ENCODE results near the gene TRIM28. TPM values are rescaled to one million over a fixed set of nuclear protein-coding genes. Genes with fewer than 3 reads are reported as not detected.
A peak's percentile ranks its signal among the peaks of the same experiment; 100 is the strongest.

The TRIM28 gene
- total and polyA plus RNA-seq, 9 of the 15 experiments (the other 6 are each of a cell fraction or from before 2014, with no cell fraction given), result 12.1 to 797 (median 490) TPM

- TF ChIP-seq PREB (CRISPR knock-in tag; IDR thresholded peaks at IDR 0.05) (no peak), HNRNPL (IDR thresholded peaks at IDR 0.05; ENCODE audit: low read depth, low read length) (no peak), ZNF561 (CRISPR knock-in tag; conservative IDR thresholded peaks at IDR 0.05) (no peak), POLR2G (IDR thresholded peaks at IDR 0.05; ENCODE audit: low read depth, low read length) (peak; percentile 61), ZNF133 (CRISPR knock-in tag; IDR thresholded peaks at IDR 0.05) (no peak), ZNF445 (CRISPR knock-in tag; IDR thresholded peaks at IDR 0.05; ENCODE audit: low read depth) (no peak), SNAPC5 (CRISPR knock-in tag; IDR thresholded peaks at IDR 0.05) (no peak), USF2 (CRISPR knock-in tag; IDR thresholded peaks at IDR 0.05) (no peak), TEAD2 (tag; IDR thresholded peaks at IDR 0.05) (no peak), ZNF655 (CRISPR knock-in tag; IDR thresholded peaks at IDR 0.05) (no peak), HCFC1 (IDR thresholded peaks at IDR 0.05; ENCODE audit: low read depth, low read length) (no peak), RBBP5 (IDR thresholded peaks at IDR 0.05; ENCODE audit: borderline replicate concordance, insufficient read depth, low read length, poor library complexity, severe bottlenecking) (no peak), ATF7 (IDR thresholded peaks at IDR 0.05) (no peak), MYNN (IDR thresholded peaks at IDR 0.05) (0 out of 2 replicates have a peak, but pooled peaks have one; percentile 9), MYNN (CRISPR knock-in tag; IDR thresholded peaks at IDR 0.05) (no peak), ZKSCAN1 (IDR thresholded peaks at IDR 0.05; ENCODE audit: low read depth, low read length) (peak; percentile 83), TEAD1 (CRISPR knock-in tag; IDR thresholded peaks at IDR 0.05) (no peak), HMG20B (CRISPR knock-in tag; IDR thresholded peaks at IDR 0.05) (no peak), RBFOX2 (IDR thresholded peaks at IDR 0.05; ENCODE audit: low read depth, low read length) (peak; percentile 69)
- TF ChIP-seq, protein P1, sequence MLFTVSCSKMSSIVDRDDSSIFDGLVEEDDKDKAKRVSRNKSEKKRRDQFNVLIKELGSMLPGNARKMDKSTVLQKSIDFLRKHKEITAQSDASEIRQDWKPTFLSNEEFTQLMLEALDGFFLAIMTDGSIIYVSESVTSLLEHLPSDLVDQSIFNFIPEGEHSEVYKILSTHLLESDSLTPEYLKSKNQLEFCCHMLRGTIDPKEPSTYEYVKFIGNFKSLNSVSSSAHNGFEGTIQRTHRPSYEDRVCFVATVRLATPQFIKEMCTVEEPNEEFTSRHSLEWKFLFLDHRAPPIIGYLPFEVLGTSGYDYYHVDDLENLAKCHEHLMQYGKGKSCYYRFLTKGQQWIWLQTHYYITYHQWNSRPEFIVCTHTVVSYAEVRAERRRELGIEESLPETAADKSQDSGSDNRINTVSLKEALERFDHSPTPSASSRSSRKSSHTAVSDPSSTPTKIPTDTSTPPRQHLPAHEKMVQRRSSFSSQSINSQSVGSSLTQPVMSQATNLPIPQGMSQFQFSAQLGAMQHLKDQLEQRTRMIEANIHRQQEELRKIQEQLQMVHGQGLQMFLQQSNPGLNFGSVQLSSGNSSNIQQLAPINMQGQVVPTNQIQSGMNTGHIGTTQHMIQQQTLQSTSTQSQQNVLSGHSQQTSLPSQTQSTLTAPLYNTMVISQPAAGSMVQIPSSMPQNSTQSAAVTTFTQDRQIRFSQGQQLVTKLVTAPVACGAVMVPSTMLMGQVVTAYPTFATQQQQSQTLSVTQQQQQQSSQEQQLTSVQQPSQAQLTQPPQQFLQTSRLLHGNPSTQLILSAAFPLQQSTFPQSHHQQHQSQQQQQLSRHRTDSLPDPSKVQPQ (CRISPR knock-in tag; IDR thresholded peaks at IDR 0.05; ENCODE audit: borderline replicate concordance), result no peak
These were observed 8.0 kb downstream of the TRIM28 start (continued) for GRCh38 chr19:58551577-58552471.

All from K562 (cell line).